HepG2 (cell line): ENCODE results near the gene ABCA8. TPM values are rescaled to one million over a fixed set of nuclear protein-coding genes. Genes with fewer than 3 reads are reported as not detected.

Source experiments
- ATF5 ChIP-seq: sonication (generic); formaldehyde crosslinking; IDR thresholded peaks from 2 replicates; pipeline ENCODE4 v1.4.0; 2020; ENCODE audit warnings: mild to moderate bottlenecking, low read depth, missing genetic modification reagents
- BORCS8-MEF2B ChIP-seq: sonication (generic); formaldehyde crosslinking; IDR thresholded peaks from 2 replicates; pipeline ENCODE4 v1.8.0; 2022; ENCODE audit warnings: mild to moderate bottlenecking, missing genetic modification reagents
- FOSL1 ChIP-seq: sonication (generic); formaldehyde crosslinking; IDR thresholded peaks from 2 replicates; pipeline ENCODE4 v1.9.0; 2021; ENCODE audit warnings: missing genetic modification reagents, borderline replicate concordance
- NFYC ChIP-seq: IDR thresholded peaks from 2 replicates; pipeline ENCODE4 v1.6.1; 2016; ENCODE audit warnings: missing genetic modification reagents, missing compliant biosample characterization
- ZNF24 ChIP-seq: fragments of 450-650 bp; IDR thresholded peaks from 2 replicates; pipeline ENCODE4 v1.6.1; 2017; ENCODE audit warnings: antibody characterized with exemption, mild to moderate bottlenecking
- ZNF33A ChIP-seq: sonication (generic); formaldehyde crosslinking; IDR thresholded peaks from 2 replicates; pipeline ENCODE4 v1.5.1; 2020; ENCODE audit warnings: missing genetic modification reagents, mild to moderate bottlenecking, moderate library complexity, borderline replicate concordance
- polyA plus RNA-seq, 8 experiments: library from polyadenylated mRNA; depleted of rRNA in 3 of 8; stranded (reverse) in 7 of 8; unstranded in 1 of 8; fragments of >200 nt; fragmentation: Illumina TruSeq in 4 of 8; extraction: Trizol in 4 of 8; gene quantifications; 2 replicates each; pipeline versions ENCODE4 v1.2.1 to v1.2.3, GENCODE V29; 2011 to 2016; ENCODE audit warnings: low read depth in 4 of 8, missing spikeins in 1 of 8, mixed read lengths in 1 of 8; ENCODE audit not compliant: insufficient read depth in 1 of 8
- total RNA-seq, 5 experiments: library from RNA; depleted of rRNA; stranded (reverse); fragments of >200 nt; fragmentation: Illumina TruSeq; extraction: Trizol; gene quantifications; 2 replicates each; pipeline ENCODE4 v1.2.3, GENCODE V29; 2016; ENCODE audit warnings: low read depth in 1 of 5
- TF ChIP-seq, protein P1 (sequence below): fragments of 450-650 bp; IDR thresholded peaks from 2 replicates; pipeline ENCODE4 v1.6.1; 2017; ENCODE audit warnings: mild to moderate bottlenecking
- TF ChIP-seq, protein P2 (sequence below): sonication (generic); formaldehyde crosslinking; IDR thresholded peaks from 2 replicates; pipeline ENCODE4 v1.4.0; 2020; ENCODE audit warnings: mild to moderate bottlenecking, missing genetic modification reagents

Gene ABCA8
- total and polyA plus RNA-seq, 2 of the 13 experiments (the other 11 are each of a cell fraction or from before 2014, with no cell fraction given), result 0.05 to 0.18 TPM

- TF ChIP-seq, protein P1, sequence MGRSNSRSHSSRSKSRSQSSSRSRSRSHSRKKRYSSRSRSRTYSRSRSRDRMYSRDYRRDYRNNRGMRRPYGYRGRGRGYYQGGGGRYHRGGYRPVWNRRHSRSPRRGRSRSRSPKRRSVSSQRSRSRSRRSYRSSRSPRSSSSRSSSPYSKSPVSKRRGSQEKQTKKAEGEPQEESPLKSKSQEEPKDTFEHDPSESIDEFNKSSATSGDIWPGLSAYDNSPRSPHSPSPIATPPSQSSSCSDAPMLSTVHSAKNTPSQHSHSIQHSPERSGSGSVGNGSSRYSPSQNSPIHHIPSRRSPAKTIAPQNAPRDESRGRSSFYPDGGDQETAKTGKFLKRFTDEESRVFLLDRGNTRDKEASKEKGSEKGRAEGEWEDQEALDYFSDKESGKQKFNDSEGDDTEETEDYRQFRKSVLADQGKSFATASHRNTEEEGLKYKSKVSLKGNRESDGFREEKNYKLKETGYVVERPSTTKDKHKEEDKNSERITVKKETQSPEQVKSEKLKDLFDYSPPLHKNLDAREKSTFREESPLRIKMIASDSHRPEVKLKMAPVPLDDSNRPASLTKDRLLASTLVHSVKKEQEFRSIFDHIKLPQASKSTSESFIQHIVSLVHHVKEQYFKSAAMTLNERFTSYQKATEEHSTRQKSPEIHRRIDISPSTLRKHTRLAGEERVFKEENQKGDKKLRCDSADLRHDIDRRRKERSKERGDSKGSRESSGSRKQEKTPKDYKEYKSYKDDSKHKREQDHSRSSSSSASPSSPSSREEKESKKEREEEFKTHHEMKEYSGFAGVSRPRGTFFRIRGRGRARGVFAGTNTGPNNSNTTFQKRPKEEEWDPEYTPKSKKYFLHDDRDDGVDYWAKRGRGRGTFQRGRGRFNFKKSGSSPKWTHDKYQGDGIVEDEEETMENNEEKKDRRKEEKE, result no peak
- TF ChIP-seq, protein P2, sequence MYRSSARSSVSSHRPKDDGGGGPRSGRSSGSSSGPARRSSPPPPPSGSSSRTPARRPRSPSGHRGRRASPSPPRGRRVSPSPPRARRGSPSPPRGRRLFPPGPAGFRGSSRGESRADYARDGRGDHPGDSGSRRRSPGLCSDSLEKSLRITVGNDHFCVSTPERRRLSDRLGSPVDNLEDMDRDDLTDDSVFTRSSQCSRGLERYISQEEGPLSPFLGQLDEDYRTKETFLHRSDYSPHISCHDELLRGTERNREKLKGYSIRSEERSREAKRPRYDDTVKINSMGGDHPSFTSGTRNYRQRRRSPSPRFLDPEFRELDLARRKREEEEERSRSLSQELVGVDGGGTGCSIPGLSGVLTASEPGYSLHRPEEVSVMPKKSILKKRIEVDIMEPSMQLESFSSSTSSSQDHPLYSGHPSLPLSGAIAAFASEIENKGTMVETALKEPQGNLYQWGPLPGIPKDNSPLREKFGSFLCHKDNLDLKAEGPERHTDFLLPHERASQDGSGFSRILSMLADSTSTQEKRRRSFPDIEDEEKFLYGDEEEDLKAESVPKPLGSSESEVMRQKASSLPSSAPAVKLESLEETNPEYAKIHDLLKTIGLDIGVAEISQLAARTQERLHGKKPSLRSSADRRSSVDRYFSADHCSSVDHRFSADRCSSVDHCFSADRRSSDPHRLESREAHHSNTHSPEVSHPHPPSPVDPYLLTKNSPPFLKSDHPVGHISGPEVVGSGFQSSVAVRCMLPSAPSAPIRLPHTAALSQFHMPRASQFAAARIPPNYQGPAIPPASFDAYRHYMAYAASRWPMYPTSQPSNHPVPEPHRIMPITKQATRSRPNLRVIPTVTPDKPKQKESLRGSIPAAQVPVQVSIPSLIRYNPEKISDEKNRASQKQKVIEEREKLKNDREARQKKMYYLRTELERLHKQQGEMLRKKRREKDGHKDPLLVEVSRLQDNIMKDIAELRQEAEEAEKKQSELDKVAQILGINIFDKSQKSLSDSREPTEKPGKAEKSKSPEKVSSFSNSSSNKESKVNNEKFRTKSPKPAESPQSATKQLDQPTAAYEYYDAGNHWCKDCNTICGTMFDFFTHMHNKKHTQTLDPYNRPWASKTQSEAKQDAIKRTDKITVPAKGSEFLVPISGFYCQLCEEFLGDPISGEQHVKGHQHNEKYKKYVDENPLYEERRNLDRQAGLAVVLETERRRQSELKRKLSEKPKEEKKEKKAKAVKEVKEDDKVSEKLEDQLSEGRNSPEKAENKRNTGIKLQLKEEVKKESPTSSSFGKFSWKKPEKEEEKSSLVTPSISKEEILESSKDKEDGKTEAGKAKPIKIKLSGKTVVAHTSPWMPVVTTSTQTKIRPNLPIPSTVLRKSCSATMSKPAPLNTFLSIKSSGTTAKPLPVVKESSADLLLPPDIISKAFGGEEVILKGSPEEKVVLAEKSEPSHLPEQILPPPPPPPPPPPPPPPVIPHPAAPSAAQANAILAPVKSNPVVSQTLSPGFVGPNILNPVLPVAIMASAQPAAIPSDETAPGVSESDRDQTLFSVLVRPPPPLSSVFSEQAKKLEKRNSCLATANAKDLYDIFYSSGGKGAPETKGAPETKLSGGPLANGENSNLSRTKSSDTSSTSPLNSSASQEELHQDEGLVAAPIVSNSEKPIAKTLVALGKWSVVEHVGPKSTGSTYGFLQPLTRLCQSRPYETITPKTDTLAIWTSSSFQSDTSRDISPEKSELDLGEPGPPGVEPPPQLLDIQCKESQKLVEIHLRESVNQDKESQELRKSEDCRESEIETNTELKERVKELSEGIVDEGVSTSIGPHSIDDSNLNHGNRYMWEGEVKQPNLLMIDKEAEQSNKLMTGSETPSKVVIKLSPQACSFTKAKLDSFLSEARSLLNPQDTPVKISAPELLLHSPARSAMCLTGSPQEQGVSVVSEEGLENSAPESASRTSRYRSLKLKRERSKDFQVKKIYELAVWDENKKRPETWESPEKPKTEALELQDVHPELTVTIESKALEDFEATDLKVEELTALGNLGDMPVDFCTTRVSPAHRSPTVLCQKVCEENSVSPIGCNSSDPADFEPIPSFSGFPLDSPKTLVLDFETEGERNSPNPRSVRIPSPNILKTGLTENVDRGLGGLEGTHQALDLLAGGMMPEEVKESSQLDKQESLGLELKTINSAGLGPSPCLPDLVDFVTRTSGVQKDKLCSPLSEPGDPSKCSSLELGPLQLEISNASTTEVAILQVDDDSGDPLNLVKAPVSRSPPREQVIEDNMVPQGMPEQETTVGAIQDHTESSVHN (CRISPR knock-in tag), result peak; percentile 90
- 0 out of 2 replicates have a peak, but pooled peaks have one; percentile 47 for TF ChIP-seq ATF5
- TF ChIP-seq NFYC (CRISPR knock-in tag), result no peak
- no peak for TF ChIP-seq ZNF24
- TF ChIP-seq FOSL1 (CRISPR knock-in tag), result peak; percentile 60; the same call in 1 of the 2 replicates
- peak; percentile 77; the same call in 1 of the 2 replicates for TF ChIP-seq BORCS8-MEF2B (CRISPR knock-in tag)
- TF ChIP-seq ZNF33A, result no peak
Measured at GRCh38 chr17:68820825-68821481, 134.2 kb downstream of the ABCA8 start (continued).
